Measurements from ENCODE around the gene KCNK3. TPM values are rescaled to one million over a fixed set of nuclear protein-coding genes. Genes with fewer than 3 reads are reported as not detected.

Gene KCNK3
- total and polyA plus RNA-seq, 2 of the 13 experiments (the other 11 are each of a cell fraction or from before 2014, with no cell fraction given), result not detected

GRCh38 chr2:26682155-26682554 lies 10.4 kb upstream of the KCNK3 start:
- TF ChIP-seq ZBTB7A (CRISPR knock-in tag; IDR thresholded peaks at IDR 0.05) (no peak), ZNF263 (CRISPR knock-in tag; IDR thresholded peaks at IDR 0.05) (no peak), JUN (CRISPR knock-in tag; IDR thresholded peaks at IDR 0.05) (no peak), SALL1 (CRISPR knock-in tag; IDR thresholded peaks at IDR 0.05) (no peak), RFX5 (IDR thresholded peaks at IDR 0.05; ENCODE audit: low read depth, low read length) (no peak), ZNF253 (CRISPR knock-in tag; IDR thresholded peaks at IDR 0.05; ENCODE audit: borderline replicate concordance) (no peak)
- H3K4me3 ChIP-seq (replicated peaks in 1 of 3; ENCODE audit: insufficient read depth in 1 of 3, low read depth in 2 of 3, low read length in 3 of 3), result no peak overlapping the region
- H3K4me2 ChIP-seq (ENCODE audit: low read depth, low read length), result no peak overlapping the region
- H3K36me3 ChIP-seq (replicated peaks in 1 of 2; ENCODE audit: control insufficient read depth in 1 of 2, insufficient read depth in 2 of 2, low read length in 2 of 2), result no peaks in the 10 kb centered on the region
- no peak overlapping the region for H3K27ac ChIP-seq (ENCODE audit: extremely low read length, insufficient read depth, low read length)
- no TSS peak for BruUV-seq (replicated peaks)
- no peaks in the 10 kb centered on the region for H3K4me1 ChIP-seq (ENCODE audit: insufficient read depth, low read length)
- in situ Hi-C loops (cut with HindIII; ENCODE audit: extremely low pct_ligation_motif_present, low pct_unique_long_range_greater_than_20kb) (no loop called here), intact Hi-C loops (cut with micrococcal nuclease; ENCODE audit: unreplicated experiment) (no loop called here)
- no peak for FAIRE-seq
- CTCF ChIA-PET (ENCODE audit: low intra/inter-chr PET ratio, low total read pairs), result no interaction called here
- no peaks in the 10 kb centered on the region for H4K20me1 ChIP-seq (ENCODE audit: insufficient read depth, low read length)
- no peak overlapping the region for H2AFZ ChIP-seq (ENCODE audit: low read length)
- no peaks in the 10 kb centered on the region for H3K9me3 ChIP-seq (ENCODE audit: low read length)
- H3K9ac ChIP-seq (ENCODE audit: insufficient read depth, low read depth, low read length), result no peak overlapping the region
- DNase-seq (ENCODE audit: low spot score), result no peak
- 30% methylated on average over 8 of the region's 8 CpGs for WGBS (ENCODE audit: low lambda C conversion rate)
- no peak for ATAC-seq
- peaks cover 5 to 78% of the 10 kb centered on the region in 2 experiments for H3K27me3 ChIP-seq (ENCODE audit: control insufficient read depth in 1 of 2, insufficient read depth in 2 of 2, low read length in 2 of 2)
- POLR2A ChIA-PET, result no interaction called here
- H3K79me2 ChIP-seq (ENCODE audit: insufficient read depth, low read length), result no peaks in the 10 kb centered on the region

- intact Hi-C loops (cut with micrococcal nuclease; ENCODE audit: unreplicated experiment) (no loop called here), in situ Hi-C loops (cut with HindIII; ENCODE audit: extremely low pct_ligation_motif_present, low pct_unique_long_range_greater_than_20kb) (no loop called here)
- Histone ChIP-seq H3K27me3 (ENCODE audit: control insufficient read depth in 1 of 2, insufficient read depth in 2 of 2, low read length in 2 of 2) (peaks cover 4 to 77% of the 10 kb centered on the region in 2 experiments; a peak in 4 of 5 replicates), H3K9me3 (ENCODE audit: low read length) (no peaks in the 10 kb centered on the region), H2AFZ (ENCODE audit: low read length) (no peak overlapping the region), H3K9ac (ENCODE audit: insufficient read depth, low read depth, low read length) (no peak overlapping the region), H3K79me2 (ENCODE audit: insufficient read depth, low read length) (no peaks in the 10 kb centered on the region), H3K4me3 (replicated peaks in 1 of 3; ENCODE audit: insufficient read depth in 1 of 3, low read depth in 2 of 3, low read length in 3 of 3) (no peak overlapping the region), H3K36me3 (replicated peaks in 1 of 2; ENCODE audit: control insufficient read depth in 1 of 2, insufficient read depth in 2 of 2, low read length in 2 of 2) (no peaks in the 10 kb centered on the region), H3K4me1 (ENCODE audit: insufficient read depth, low read length) (peaks cover 12% of the 10 kb centered on the region), H3K4me2 (ENCODE audit: low read depth, low read length) (no peak overlapping the region), H3K27ac (ENCODE audit: extremely low read length, insufficient read depth, low read length) (no peak overlapping the region), H4K20me1 (ENCODE audit: insufficient read depth, low read length) (peaks cover 5% of the 10 kb centered on the region; the same call in 1 of the 2 replicates)
- FAIRE-seq (no peak), DNase-seq (ENCODE audit: low spot score) (no peak), ATAC-seq (no peak)
- WGBS (ENCODE audit: low lambda C conversion rate), result 19% methylated on average over 6 of the region's 6 CpGs
- no TSS peak for BruUV-seq (replicated peaks)
- ChIA-PET CTCF (ENCODE audit: low intra/inter-chr PET ratio, low total read pairs) (no interaction called here), POLR2A (no interaction called here)
- no peak for TF ChIP-seq THAP8 (CRISPR knock-in tag; IDR thresholded peaks at IDR 0.05; ENCODE audit: borderline replicate concordance)
- TF ChIP-seq SMC3 (IDR thresholded peaks at IDR 0.05; ENCODE audit: low read length), result no peak
- no peak for TF ChIP-seq KLF9 (CRISPR knock-in tag; IDR thresholded peaks at IDR 0.05; ENCODE audit: low read depth)
- TF ChIP-seq ZSCAN12 (CRISPR knock-in tag; IDR thresholded peaks at IDR 0.05), result no peak
- no peak for TF ChIP-seq SNAPC4 (CRISPR knock-in tag; IDR thresholded peaks at IDR 0.05)
- TF ChIP-seq ZNF747 (CRISPR knock-in tag; IDR thresholded peaks at IDR 0.05; ENCODE audit: borderline replicate concordance), result no peak
- no peak for TF ChIP-seq ZNF17 (CRISPR knock-in tag; IDR thresholded peaks at IDR 0.05)
- TF ChIP-seq AGO2 (optimal IDR thresholded peaks at IDR 0.05; ENCODE audit: low read depth, low read length), result no peak
- no peak for TF ChIP-seq GABPB1 (CRISPR knock-in tag; IDR thresholded peaks at IDR 0.05)
- TF ChIP-seq ZKSCAN5 (CRISPR knock-in tag; IDR thresholded peaks at IDR 0.05), result no peak
Measured at GRCh38 chr2:26683583-26683982, 8.9 kb upstream of the KCNK3 start.

Measured in HepG2 (cell line).